ENCODE results near the gene LRRC36.

LRRC36 gene

DNA sequence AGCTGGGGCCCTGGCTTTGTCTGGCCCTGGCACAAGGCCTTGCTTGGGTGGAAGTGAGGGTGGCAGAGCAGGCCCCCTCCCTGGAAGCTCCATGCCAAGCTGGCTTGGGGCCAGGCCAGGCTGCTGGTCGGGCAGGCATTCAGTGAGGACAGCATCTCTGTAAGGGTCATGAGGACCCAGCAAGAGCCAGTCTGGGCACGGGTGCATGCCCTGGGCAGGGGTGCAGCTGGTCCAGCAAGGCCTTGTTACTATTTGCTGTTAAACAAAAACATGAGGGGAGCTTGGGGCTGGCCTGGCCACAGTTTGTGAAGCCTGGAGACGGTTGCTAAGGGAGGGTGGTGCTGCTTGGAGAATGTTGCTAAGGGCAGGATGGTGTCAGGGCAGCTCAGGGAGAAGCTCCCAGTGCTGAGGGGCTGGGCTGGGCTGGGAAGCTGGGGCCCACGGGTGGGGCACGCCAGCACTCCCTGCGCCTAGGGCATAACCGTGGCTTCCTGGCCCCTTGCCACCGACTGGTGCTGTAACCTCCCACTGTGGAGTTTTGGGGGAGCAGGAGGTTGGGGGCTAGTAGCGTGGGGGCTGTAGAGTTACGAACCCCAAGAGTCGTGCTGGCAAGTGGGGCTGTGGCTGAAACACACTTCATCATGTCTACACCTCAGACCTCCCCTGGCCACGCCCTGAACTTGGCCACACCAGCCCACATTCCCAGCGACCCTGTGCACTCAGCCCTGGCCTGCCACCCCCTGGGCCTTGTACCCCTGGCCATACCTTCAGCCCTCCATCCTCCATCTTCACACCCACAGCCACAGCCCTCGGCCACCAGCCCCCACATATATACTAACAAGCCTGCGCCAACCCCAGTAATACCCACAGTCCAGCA lies 65.0 kb downstream of the LRRC36 start:
- peak; percentile 38 for DNase-seq (ENCODE audit: low spot score)

DNA sequence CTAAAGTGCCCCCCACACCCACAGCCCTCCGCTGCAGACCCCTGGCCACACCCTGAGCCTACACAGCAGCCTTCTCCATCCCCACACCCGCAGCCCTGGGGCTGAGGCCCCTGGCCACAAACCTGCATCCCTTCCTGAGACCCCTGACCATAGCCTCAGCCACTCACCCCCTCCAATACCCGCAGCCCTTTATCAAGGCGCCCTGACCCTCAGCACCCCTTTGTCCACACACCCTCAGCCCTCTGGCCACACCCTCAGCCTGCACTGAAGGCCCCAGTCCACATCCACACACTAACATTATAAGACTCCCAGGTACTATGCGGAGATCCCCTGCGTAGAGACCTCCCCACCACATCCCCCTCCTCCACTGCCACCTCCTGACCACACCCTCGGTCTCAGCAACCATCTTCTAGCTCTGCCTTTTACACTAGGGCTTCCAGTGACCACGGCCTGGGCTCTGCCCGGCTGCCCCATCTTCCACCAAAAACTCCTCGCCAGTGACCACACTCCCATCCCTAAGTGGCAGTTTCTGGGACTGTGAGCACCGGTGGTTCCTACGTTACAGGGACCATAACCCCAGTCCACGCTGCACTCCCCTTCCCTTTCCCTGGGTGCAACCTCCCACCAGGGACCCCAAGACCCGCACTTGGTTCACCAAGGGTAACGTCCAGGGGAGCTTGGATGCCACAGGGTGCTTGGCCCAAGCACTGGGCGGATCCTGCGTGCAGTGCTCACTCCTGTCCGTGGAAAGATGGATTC lies 65.9 kb downstream of the LRRC36 start:
- no peak for DNase-seq (ENCODE audit: low spot score)

DNA sequence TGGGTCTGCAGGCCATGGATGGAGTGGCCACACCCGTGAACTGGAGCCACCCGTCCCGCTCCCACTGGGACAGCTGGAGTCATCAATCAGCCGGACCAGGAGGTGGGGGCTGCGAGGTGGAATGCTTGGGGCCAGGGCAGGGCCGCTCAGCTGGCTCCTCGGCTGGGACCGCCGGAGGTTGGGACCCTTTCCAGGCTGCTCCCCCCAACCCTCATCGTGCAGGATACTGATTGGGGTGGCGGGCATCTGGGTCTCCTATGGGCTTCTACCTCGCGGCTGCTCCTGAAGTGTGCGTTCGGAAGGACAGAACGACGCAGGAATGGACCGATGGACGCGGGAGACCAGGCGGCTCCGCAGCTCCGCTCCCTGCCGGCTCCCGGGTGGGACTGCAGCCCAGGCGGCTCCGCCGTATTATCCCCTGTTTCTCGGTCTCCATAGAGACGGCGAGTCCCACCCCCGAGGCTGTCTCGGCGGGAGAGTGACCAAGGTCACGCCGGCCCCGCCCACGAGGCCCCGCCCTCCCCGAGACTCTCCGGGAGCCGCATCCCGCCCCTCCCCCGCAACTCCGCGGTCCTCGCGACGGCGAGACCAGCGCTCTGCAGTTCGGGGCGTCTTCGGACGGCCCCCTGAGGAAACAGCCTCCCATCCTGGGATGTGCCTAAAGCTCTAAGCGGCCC lies 66.6 kb downstream of the LRRC36 start, which contains the start of gene TPPP3:
TPPP3 (minus strand) TSS at position 388 of the 677 bp plus-strand sequence. CDS start 2,387 bp downstream, outside the sequence.
- DNase-seq (ENCODE audit: low spot score) = no peak

DNA sequence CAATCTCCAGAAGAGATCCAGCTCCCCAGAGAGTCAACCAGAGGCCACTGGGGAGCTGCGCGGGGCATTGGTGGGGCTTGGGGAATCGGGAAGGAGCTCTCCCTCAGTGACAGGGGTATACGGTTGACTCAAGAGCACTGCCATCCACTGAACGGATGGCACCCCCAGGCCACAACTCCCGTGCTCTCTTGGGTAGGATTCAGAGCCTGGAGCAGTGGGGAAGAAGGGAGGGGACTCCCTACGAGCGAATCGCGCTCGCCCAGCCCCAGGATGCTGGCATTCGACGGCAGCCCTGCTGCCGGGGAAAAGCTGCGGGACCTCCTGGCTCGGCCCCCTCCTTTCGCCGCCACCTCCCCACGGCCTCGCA lies 67.2 kb downstream of the LRRC36 start:
- DNase-seq (ENCODE audit: low spot score) = no peak

DNA sequence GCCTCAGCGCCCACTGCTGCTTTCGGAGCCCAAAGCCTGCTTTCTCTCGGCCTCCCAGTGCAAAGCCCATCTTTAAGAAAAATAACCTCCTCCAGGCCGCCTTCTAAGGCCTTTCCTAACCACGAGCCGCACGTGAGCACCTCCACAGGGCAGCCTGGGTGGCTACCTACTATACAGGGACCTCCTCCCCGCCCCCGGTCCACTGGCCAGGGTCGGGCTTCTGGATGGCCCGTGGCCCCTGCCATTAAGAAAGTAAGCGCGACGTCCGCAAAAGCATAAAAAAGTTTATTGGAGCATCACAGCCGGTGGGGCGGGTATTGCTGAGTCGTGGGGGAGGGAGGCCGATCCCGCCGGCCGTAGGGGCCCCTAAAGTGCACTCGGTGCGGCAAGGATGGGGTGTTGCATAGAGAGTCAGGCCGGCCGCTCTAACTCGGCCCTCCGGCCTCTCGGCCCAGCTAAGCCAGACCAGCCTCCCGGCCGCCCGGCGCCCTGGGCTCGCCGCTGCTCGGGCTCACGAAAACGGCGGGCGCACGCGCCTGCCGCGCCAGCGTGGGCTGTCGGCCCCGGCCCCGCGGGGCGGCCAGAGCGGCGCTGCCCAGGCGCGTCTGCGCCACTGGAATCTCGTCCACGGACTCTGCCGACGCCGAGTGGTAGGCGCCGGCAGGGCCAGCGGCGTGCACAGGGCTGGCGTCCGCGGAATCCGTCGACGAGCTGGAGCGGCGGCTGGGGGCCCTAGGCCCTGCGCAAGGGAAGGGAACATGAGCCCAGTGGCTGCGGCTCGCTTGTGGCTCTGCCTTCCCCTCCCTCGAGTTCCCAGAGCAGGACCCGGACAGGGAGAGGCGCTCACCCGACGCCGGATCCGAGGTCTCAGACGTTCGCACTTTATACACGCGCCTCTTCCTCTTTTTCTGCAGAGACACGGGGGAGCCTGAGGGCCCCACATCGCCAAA lies 67.8 kb downstream of the LRRC36 start:
- DNase-seq (ENCODE audit: low spot score) = no peak

DNA sequence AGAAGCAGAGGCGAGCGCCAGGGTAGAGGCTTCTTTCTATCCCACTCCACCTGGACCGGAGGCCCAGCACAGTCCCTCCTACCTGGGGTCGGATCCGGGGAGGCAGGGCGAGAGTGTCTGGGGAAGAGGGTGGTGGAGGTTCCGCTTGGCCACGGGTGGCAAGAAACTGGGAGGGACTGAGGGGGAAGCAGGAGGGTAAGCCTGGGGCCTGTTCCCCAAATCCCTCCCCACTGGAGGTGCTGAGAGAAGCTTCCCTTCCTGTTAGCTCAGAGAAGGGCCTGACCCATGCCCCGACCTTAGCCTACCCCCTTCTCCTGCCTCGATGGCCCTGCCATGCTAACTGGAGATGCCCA lies 68.5 kb downstream of the LRRC36 start:
- DNase-seq (ENCODE audit: low spot score) = no peak

DNA sequence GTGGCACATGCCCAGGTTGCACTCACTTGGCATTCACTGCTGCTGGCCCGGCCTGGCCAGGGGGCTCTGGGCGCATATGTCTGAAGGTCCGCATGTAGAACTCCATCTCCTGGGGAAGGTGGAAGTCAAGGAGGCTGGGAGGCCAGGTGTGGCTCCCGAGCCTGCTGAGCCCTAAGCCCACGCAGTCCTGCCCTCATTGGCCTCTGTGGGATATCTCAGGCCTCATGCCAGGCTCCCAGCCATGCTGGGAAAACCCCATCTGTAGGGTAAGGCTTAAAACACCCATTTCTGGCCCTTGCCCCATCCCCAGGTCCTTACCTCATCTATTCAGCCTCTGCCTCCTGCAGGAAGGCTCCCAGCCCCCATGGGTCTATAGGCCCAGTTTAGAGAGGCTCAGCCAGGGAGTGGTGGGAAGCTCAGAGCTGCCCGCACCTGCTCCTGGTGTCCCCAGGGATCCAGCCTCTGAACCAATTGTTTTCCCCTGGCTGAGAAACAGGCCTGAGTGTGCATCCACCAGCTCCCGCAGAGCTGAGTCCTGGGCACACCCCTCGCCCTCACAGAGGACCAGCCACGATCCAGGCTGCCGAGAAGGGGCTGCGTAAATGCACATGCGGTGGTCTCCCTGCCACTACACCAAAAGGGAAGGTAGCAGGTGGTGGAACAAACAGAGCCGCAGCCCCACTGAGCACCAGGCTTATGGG lies 69.0 kb downstream of the LRRC36 start:
- DNase-seq (ENCODE audit: low spot score) = no peak

DNA sequence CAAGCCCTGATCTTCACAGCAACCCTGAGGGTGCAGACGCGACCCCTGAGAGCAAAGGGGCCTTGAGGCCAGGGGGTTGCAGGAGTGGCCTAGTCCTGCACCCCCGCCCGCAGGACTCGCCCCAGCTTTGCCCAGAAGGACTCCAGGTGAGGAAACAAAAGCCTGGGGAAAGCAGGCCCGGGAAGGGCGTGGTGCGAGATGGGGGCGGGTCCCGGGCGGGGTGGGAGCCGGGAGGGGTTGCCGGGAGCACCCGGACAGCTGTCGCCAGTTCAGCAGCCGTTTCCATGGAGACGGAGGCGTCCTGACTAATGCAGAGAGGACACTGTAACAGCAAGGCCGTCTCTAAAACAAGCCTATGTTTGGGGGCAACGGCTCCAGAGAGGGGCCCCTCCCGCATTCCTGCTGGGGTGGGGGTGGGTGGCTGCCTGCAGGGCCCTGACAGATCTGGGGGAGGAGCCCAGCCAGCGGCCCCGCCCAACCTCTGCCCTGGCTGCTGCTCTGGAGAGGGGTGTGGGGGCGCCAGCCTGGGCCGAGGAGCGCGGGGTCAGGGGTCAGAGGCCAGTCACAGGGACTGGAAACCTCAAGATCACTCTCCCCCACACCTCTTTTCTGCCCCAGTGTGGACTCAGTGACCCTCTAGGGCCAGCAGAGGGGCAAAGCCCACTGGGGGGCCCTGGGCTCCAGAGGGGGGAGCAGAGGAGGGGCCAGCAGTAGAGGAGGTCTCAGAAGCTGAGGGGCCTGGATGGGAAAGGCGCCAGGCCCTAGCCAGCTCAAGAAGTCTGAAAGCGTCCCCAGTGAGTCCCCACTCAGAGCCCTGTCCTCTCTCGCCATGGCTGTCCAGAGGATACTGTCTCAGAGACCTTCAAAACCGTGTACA lies 69.8 kb downstream of the LRRC36 start:
- DNase-seq (ENCODE audit: low spot score) = no peak

DNA sequence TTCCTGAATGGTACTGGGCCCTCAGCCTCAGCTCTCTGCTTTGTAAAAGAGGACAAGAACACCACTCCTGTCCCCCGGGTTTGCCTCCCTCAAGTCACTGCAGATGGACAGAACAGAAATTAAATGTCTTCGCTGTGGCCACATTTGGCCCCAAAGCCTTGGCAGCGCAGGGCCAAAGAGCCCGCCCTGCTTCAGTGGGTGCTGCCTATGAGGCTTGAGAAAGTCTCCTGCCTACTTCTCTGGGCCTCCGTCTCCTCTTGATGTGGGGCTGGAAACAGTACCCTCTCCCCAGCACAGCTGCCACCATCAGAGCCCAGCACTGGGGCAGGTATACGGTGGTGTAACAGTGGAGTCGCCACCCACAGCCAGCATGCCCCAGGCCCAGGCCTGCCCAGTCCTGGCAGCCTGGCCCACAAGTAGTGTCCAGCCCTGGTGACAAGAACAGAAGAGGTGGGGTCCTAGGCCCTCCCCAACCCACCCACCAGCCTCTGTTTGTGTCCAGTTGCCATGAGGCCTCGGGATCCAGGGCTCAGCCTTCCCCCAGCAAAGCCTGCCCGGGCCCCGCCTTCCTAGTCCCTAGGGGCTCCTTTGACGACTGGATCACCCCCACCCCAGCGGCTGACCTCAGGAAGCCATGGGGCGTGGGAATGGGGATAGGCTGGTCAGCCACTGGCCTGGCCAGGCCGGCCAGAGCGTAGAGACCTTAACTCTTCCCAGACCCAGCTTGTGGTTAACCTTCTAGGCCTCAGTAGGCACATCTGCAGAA lies 70.6 kb downstream of the LRRC36 start:
- DNase-seq (ENCODE audit: low spot score) = no peak

DNA sequence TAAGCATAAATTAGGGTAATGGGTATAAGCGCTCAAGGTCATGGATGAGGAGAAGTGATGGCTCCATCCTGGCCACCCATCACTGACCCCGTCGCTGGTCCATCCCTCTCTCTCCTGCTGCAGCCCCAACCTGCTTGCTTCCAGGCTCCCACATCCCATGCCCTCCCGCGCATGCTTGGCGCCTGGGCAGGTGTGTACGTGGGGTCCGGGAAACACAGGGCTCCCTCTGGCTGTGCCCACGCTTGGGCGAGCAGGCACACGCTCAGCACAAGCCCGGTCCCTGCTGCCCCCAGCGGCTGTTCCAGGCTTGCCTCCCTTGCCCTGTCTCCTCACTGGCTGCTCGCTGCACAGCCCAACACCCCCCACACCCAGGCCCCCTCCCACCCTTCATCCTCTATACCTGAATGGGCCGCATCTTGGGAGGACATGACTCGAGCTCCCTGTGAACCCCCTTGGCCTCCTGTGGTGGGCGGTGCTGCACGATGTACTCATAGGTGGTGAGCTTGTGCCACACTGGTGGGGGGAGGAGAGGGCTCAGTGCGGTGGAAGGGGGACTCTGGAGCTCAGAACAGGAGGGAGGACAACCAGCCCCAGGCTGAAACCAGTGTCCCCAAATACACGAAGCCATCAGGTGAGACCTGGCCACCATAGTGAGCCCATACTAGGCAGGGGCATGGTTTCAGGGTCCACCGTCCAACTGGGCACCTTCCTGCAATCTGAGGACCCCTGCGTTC lies 71.4 kb downstream of the LRRC36 start:
- no peak for DNase-seq (ENCODE audit: low spot score)

DNA sequence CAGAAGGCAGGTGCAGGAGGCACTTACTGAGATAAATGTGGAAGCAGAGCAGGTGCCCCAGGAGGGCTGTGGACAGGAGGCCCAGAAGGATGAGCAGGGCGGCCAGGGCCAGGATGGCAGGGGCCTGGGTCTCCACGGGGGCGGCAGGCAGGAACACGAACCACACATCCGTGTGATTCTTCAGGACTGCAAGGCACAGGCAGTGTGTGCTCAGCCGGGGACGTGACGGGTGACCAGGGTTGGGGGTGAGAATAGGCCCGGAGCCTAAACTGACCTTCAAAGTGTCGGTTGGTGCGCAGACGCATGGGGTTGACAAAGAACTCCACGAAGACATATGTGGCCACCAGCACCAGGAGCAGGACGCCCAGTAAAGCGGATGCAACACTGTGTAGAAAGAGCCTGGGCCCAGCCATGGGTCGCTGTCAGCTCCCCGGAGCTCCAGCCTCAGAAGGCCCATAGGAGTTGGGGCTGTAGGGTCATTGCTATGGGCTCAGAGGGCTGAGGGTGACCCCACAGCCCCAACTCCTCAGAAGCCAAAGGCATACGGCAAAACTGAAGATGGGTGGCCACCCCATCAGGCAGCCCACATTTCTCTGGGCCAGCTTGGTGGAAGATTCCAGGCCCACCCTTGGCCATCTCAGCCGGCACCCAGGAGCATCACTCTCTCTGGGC lies 72.1 kb downstream of the LRRC36 start:
- no peak for DNase-seq (ENCODE audit: low spot score)

DNA sequence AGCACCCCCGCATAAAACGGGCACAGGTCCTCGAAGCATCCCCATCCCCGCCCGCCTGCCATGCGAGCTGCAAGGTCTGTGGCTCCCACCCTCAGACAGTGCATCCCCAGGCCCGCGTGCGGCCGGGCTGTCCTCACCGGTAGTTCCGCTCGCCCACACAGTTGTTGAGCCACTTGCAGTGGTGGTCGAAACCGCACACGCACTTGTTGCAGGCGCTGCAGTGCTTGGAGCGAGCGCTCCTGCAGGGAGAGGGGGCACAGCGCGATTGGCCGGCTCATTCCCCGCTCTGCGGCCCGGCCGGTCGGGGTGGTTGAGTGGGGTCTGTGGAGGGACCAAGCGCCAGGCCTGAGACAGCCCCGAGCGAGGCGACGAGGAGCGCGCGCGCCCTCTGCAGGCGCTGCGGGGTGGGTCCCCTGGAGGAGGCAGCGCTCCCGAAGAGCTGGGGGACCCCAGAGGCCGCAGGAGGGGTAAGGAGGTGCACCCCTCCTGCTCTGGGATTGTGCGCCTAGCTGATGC lies 72.7 kb downstream of the LRRC36 start:
- DNase-seq (ENCODE audit: low spot score) = peak; percentile 65

DNA sequence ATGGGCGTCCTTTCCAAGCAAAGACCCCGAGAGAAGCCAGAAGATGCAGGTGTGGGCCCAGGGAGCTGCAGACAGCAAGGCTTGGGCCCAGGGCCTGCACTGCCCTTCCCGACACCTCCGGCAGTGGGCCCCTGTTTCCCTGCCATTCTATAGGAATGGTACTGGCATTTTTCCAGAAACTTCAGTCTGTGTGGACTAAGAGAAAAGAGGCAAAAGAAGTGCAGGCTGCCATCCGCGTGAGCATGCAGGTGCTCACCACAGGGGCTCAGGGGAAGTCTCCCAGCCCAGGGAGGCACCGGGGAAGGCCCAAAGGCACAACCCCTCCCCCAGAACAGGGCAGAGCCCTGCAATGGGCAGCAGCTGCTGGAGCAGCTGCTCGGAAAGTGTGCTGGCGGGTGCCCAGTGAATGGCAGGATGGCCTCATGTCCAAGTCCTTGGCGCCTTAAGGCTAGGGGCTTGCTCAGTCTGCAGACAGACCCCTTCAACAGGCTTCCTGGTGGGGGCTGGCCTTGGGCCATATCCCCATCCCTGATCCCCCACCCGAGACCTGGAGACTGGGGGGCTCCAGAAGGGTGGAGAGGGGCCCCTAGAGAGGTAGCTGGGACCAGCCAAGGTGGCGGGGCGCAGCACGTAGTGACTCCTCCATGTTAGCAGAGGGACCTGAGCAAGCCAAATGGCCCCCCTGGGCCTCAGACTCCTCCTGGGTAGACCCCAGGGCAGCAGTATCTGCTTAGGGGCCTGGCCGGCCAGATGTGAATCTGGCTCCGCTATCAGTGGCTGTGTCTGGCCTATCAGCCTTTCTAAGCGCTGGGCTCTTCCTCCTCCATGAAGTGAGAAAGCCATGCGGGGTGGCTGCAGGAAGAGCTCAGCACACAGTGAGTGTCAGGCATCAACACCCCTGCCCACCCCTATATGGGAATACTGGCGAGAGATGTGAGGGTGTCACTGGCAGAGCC lies 73.4 kb downstream of the LRRC36 start:
- DNase-seq (ENCODE audit: low spot score) = no peak

DNA sequence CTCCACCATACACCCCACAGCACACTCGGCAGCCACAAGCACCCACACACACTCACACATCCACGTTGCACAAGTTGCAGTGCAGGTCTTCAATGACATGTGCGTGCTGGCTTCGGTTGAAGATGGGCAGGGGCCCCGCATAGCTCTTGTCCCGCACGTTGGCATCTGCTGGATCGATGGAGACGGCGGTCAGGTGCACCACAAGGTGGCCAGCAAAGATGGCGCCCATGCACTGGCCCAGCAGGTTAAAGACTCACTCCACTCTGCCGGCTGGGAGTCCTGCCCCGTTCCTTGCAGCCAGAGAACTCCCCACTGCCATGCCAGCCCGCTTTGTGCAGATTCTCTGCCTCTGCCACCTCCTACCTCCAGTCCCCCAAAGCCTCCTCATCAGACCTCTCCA lies 74.3 kb downstream of the LRRC36 start:
- DNase-seq (ENCODE audit: low spot score) = no peak

DNA sequence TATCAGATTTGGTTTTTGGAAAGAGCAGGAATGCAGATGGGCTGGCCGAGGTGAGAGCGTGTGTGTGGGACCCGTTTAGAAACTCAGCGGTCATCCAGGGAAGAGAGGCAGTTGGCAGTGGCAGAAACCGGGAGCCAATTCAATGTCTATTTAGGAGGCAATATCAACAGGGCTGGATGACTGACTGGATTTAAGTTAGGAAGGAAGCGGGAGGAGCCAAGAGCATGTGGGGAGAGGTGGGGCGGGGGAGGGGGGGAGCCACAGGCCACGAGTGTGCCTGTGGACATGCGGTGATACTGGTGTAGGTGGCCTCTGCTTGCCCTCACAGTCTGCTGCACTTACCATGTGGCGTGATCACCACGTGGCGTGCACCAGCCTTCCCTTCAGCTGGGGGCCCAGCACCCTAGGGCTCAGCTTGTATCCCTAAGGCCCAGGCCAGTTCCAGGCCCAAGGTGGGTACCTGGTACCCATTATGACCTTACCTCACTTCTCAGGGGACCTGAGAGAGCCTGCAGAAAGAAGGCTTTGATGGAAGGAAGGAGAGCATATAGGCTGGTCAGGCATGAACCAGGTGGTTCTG lies 77.5 kb downstream of the LRRC36 start:
- DNase-seq (ENCODE audit: low spot score) = no peak

DNA sequence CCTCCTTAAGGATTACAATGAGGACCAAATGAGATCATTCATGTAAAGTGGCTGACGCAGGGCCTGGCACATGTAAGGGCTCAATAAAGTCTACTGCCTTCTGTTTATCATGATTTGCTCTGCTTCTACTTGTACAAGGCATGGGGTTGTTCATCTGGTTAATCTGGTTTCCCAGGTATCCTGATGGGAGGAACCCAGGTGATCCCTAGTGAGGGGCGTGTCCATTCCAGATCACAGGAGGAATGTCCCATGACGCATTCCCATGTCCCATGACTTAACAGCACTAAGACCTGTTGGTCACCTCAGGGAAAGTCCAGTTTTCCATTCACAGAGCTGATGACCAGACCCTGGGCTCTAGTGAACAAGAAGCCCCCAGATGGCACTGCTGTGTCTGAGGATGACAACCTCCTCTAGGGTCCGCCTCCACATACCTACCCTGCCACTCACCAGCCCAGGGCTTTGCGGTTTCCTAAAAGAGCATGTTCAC lies 78.2 kb downstream of the LRRC36 start:
- DNase-seq (ENCODE audit: low spot score) = no peak

All from NAMALWA (cell line).